Nucleus accumbens (tissue), 56 donors: ENCODE measurements around the gene HDGFL3.

Experiments
- DNase-seq, 56 donors: peaks; one replicate each; lab custom pipeline; 2025; lab: John Stamatoyannopoulos, UW

HDGFL3 gene

GRCh38 chr15:83132861-83133523 is 74.6 kb downstream of the HDGFL3 start:
- no peak for DNase-seq

- DNase-seq: no peak
Measured at GRCh38 chr15:83129791-83130190, 77.8 kb downstream of the HDGFL3 start.

- DNase-seq: no peak
Measured at GRCh38 chr15:83127547-83128150, 80.0 kb downstream of the HDGFL3 start.

- DNase-seq: no peak
Measured at GRCh38 chr15:83123529-83123928, 84.1 kb downstream of the HDGFL3 start.

- DNase-seq: no peak
Measured at GRCh38 chr15:83119968-83120581, 87.5 kb downstream of the HDGFL3 start.

GRCh38 chr15:83118968-83119367 is 88.7 kb downstream of the HDGFL3 start:
- DNase-seq: no peak

- DNase-seq: no peak
Measured at GRCh38 chr15:83118291-83118827, 89.3 kb downstream of the HDGFL3 start.

- DNase-seq: no peak
Measured at GRCh38 chr15:83115831-83116565, 91.6 kb downstream of the HDGFL3 start.

GRCh38 chr15:83115410-83115809 is 92.2 kb downstream of the HDGFL3 start:
- DNase-seq: no peak

GRCh38 chr15:83114856-83115255 is 92.8 kb downstream of the HDGFL3 start:
- no peak for DNase-seq

- no peak for DNase-seq
Measured at GRCh38 chr15:83113881-83114674, 93.5 kb downstream of the HDGFL3 start.

- no peak for DNase-seq
Measured at GRCh38 chr15:83112956-83113299, 94.7 kb downstream of the HDGFL3 start.

- no peak for DNase-seq
Measured at GRCh38 chr15:83112233-83112955, 95.2 kb downstream of the HDGFL3 start.

- DNase-seq: no peak
Measured at GRCh38 chr15:83111149-83111548, 96.5 kb downstream of the HDGFL3 start.

GRCh38 chr15:83110381-83110780 is 97.2 kb downstream of the HDGFL3 start:
- no peak for DNase-seq

GRCh38 chr15:83109532-83109931 is 98.1 kb downstream of the HDGFL3 start:
- DNase-seq: peak in 1 of 56 donors; percentile 3

- DNase-seq: peak in 33 of 56 donors; percentile 6 to 57 (median 25)
Measured at GRCh38 chr15:83108266-83109219, 99.1 kb downstream of the HDGFL3 start.

GRCh38 chr15:83107841-83108181 is 99.8 kb downstream of the HDGFL3 start:
- DNase-seq: no peak
